ENCODE results near the gene SORCS2.

Gene SORCS2

DNA sequence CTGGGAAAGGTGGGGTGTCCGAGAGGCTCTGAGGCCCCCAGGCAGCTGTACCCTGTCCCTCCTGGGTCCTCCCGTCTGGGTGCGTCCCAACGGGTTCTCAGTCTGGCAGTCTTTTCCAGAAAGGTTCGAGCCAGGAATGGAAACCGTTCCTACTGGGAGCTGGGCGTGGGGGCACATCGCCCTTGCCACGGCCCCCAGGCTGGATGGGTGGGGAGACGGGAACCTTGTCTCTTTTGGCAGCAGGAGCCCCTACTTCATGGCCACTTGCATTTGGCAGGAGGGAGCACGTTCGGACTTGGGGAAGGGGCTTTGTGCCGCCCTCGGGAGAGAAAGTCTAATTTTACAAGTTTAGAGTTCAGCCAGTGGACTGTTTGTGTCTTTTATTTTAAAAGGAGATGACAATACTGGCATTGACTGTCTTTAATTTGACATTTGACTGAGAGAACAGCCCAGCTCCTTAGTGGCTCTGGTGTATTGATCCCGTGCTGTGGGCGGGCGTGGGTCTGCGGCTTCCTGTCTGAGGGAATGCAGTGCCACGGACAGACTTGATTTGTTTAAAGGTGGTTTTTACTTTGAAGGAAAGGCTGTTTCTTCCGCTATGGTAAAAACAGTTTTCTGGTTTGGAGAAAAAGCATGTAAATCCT lies 95.1 kb downstream of the SORCS2 start:
- DNase-seq (ENCODE audit: low spot score), result no peak

GRCh38 chr4:7287918-7288280 lies 95.6 kb downstream of the SORCS2 start:
- no peak for DNase-seq (ENCODE audit: low spot score)
- Histone ChIP-seq H3K4me3 (no peak overlapping the region), H3K27ac (no peak overlapping the region)
- TF ChIP-seq, protein P1, sequence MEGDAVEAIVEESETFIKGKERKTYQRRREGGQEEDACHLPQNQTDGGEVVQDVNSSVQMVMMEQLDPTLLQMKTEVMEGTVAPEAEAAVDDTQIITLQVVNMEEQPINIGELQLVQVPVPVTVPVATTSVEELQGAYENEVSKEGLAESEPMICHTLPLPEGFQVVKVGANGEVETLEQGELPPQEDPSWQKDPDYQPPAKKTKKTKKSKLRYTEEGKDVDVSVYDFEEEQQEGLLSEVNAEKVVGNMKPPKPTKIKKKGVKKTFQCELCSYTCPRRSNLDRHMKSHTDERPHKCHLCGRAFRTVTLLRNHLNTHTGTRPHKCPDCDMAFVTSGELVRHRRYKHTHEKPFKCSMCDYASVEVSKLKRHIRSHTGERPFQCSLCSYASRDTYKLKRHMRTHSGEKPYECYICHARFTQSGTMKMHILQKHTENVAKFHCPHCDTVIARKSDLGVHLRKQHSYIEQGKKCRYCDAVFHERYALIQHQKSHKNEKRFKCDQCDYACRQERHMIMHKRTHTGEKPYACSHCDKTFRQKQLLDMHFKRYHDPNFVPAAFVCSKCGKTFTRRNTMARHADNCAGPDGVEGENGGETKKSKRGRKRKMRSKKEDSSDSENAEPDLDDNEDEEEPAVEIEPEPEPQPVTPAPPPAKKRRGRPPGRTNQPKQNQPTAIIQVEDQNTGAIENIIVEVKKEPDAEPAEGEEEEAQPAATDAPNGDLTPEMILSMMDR (IDR thresholded peaks at IDR 0.05), result no peak

More for the DNA sequence above, 95.1 kb downstream of the SORCS2 start:
- Histone ChIP-seq H3K27ac (no peak overlapping the region), H3K4me3 (no peak overlapping the region)
- TF ChIP-seq, protein P1 (IDR thresholded peaks at IDR 0.05), result no peak

GRCh38 chr4:7288751-7289523 lies 96.6 kb downstream of the SORCS2 start:
- DNase-seq (ENCODE audit: low spot score), result no peak
- Histone ChIP-seq H3K4me3 (no peak overlapping the region), H3K27ac (no peak overlapping the region)
- TF ChIP-seq, protein P1 (IDR thresholded peaks at IDR 0.05), result no peak

DNA sequence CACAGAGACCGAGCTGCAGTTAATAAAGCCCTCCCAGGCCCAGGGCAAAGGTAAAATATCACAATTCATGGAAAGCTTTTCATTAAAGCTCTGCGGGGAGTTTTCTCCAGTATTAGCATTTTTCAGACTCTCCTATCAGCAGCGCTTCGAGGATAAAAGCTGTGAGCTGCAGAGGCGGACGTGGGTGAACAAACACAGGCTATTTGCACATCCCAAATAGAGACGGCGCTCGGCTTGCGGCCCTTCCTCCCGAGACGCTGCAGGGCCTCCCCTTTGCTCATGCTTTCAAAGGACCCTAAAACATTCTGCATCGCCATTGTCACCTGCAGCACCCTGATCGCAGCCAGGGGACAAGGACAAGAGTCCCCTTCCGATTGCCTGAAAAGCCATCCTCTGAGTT lies 97.3 kb downstream of the SORCS2 start:
- Histone ChIP-seq H3K4me3 (no peak overlapping the region), H3K27ac (no peak overlapping the region)
- no peak for DNase-seq (ENCODE audit: low spot score)
- TF ChIP-seq, protein P1 (IDR thresholded peaks at IDR 0.05), result no peak

GRCh38 chr4:7291372-7292114 lies 99.2 kb downstream of the SORCS2 start:
- TF ChIP-seq, protein P1 (IDR thresholded peaks at IDR 0.05), result no peak
- Histone ChIP-seq H3K27ac (no peak overlapping the region), H3K4me3 (no peak overlapping the region)
- no peak for DNase-seq (ENCODE audit: low spot score)

DNA sequence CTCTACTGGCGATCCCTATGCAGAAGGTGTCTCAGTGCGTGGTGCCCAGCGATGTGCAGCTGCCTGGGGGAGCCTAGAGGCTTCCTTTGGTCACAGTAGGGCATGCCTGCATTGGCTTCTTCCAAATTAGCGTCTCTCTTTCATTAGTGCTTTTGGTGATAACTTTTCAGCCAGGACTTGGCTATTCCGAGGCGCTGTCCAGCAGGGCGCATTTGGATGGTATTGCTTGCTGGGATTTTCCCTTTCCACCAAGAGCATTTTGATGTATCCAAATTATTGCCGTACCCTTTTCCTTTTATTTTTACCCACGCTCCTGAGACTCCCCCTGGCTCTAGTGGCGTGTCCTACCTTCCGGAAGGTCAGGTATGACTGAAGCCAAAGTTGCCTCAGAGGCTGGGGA lies 101.4 kb downstream of the SORCS2 start:
- TF ChIP-seq, protein P1 (IDR thresholded peaks at IDR 0.05), result no peak
- DNase-seq (ENCODE audit: low spot score), result no peak
- H3K27ac ChIP-seq, result no peak overlapping the region
- no peak overlapping the region for H3K4me3 ChIP-seq
